Activated CD4-positive, alpha-beta T cell treated with anti-CD3 and anti-CD28 coated beads, Interleukin-10, Interleukin-2, amounts not matched to agents 100 ng/mL and 50 ng/mL, durations not matched to agents 16 hours and 8 hours (primary cell): ENCODE results near the gene PKD1L1.

Source experiments
- DNase-seq: peaks from one replicate; pipeline ENCODE4 v3.0.0-alpha.2; 2020

The PKD1L1 gene

GRCh38 chr7:47866120-47866519 lies 82.1 kb downstream of the PKD1L1 start:
- no peak for DNase-seq

- DNase-seq: no peak
These were observed 95.7 kb downstream of the PKD1L1 start for GRCh38 chr7:47852330-47853245.

- DNase-seq: no peak
These were observed 101.1 kb downstream of the PKD1L1 start for GRCh38 chr7:47847207-47847606.

- no peak for DNase-seq
These were observed 102.0 kb downstream of the PKD1L1 start for GRCh38 chr7:47846138-47846836.

- no peak for DNase-seq
These were observed 104.0 kb downstream of the PKD1L1 start for GRCh38 chr7:47844311-47844710.

GRCh38 chr7:47843291-47843690 lies 105.0 kb downstream of the PKD1L1 start:
- no peak for DNase-seq

- DNase-seq: no peak
These were observed 108.9 kb downstream of the PKD1L1 start for GRCh38 chr7:47839381-47839780.

GRCh38 chr7:47837826-47838225 lies 110.4 kb downstream of the PKD1L1 start:
- DNase-seq: no peak

- DNase-seq: no peak
These were observed 111.6 kb downstream of the PKD1L1 start for GRCh38 chr7:47836503-47837202.

- no peak for DNase-seq
These were observed 112.2 kb downstream of the PKD1L1 start for GRCh38 chr7:47836080-47836479.

GRCh38 chr7:47833211-47833610 lies 115.1 kb downstream of the PKD1L1 start:
- no peak for DNase-seq

GRCh38 chr7:47832105-47832715 lies 116.1 kb downstream of the PKD1L1 start:
- no peak for DNase-seq

GRCh38 chr7:47830015-47830414 lies 118.3 kb downstream of the PKD1L1 start:
- no peak for DNase-seq

GRCh38 chr7:47827871-47828270 lies 120.4 kb downstream of the PKD1L1 start:
- DNase-seq: no peak

GRCh38 chr7:47827351-47827756 lies 120.9 kb downstream of the PKD1L1 start:
- DNase-seq: no peak

GRCh38 chr7:47826754-47827153 lies 121.5 kb downstream of the PKD1L1 start:
- no peak for DNase-seq

GRCh38 chr7:47819607-47819920 lies 128.7 kb downstream of the PKD1L1 start:
- no peak for DNase-seq

GRCh38 chr7:47818796-47819606 lies 129.3 kb downstream of the PKD1L1 start:
- DNase-seq: peak; percentile 51

- DNase-seq: no peak
These were observed 130.3 kb downstream of the PKD1L1 start for GRCh38 chr7:47817917-47818316.

- no peak for DNase-seq
These were observed 131.6 kb downstream of the PKD1L1 start for GRCh38 chr7:47816647-47817046.

- DNase-seq: no peak
These were observed 132.4 kb downstream of the PKD1L1 start for GRCh38 chr7:47815867-47816266.

- no peak for DNase-seq
These were observed 133.2 kb downstream of the PKD1L1 start for GRCh38 chr7:47814905-47815613.
